Activated T-cell treated with anti-CD3 and anti-CD28 coated beads for 1 hour (primary cell): Measurements from ENCODE around the gene TMEM123.

ENCODE experiments used
- DNase-seq: peaks from one replicate; pipeline ENCODE4 v3.0.0-alpha.2; 2020; ENCODE audit warnings: low read depth

The TMEM123 gene

DNA sequence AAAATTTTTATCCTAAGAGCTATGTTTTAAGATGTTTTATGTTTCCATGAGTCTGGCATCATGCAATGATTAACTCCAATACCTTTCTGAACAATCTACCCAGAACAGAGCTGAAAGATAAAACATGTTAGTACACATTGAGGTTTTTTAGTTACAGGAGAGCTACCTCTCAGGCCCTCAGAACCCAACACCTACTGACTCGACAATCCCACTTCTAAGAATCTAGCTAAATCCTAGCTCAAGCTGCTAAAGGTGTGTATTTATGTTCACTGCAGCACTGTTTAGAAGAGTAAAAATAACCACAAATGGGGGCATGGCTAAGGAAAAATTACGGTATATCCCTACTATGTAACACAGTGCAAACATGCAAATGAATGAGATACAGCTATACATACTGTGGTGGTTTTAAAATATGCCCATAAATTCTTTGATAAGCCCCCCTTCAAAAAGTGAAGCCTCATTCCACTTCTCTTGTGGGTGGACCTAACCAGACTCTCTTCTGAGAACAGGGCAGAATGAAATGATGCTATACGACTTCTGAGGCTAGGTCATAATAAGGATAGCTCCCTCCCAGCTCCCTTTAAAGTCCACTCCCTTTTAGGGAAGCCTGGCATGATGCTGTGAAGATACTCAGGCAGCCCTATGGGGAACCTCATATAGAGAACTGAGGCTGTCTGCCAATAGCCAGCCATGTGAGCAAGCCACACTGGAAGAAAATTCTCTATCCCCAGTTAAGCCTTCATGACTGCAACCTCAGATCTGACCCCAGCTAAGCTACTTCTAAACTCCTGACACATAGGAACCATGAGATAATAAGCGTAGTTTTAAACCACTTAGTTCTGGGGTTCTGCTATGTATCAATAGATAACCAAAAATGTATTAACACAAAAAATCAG, 29.5 kb downstream of the TMEM123 start:
- no peak for DNase-seq

GRCh38 chr11:102421261-102421660, 31.3 kb downstream of the TMEM123 start:
- DNase-seq, result no peak

DNA sequence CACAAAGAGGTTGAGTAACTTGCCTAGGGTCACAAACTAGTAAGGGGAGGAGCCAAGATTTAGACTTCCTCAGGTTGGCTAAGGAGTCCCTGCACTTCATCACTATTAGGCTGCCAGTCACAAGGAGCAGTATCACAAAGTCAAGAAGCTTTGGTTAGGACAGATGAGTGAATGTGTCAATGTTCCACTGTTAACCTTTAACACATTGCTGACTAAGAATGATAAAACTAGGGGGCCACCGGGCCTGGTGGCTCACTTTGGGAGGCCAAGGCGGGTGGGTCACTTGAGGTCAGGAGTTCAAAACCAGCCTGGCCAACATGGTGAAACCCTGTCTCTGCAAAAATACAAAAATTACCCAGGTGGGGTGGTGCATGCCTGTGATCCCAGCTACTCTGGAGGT, 32.0 kb downstream of the TMEM123 start:
- no peak for DNase-seq

DNA sequence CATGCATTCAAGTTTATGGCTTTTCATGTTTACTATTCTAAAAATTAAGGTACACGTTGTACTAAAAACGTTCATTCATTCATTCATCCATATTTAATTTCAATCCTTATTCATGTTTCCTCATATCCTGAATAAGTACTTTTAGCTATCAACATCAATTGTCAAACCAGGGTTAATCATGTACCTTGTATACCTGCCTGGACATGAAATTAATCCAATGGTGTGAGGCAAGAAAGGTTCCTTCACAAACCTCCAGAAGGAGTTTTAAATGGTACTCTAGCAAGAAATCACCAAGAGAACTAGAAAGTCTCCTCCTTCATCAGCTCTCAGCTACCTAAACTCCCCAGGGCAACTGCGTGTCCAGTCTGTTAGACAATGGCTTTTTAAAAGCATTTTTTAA, 33.4 kb downstream of the TMEM123 start:
- DNase-seq, result no peak

- DNase-seq, result no peak
Measured at GRCh38 chr11:102416976-102417375, 35.6 kb downstream of the TMEM123 start.

DNA sequence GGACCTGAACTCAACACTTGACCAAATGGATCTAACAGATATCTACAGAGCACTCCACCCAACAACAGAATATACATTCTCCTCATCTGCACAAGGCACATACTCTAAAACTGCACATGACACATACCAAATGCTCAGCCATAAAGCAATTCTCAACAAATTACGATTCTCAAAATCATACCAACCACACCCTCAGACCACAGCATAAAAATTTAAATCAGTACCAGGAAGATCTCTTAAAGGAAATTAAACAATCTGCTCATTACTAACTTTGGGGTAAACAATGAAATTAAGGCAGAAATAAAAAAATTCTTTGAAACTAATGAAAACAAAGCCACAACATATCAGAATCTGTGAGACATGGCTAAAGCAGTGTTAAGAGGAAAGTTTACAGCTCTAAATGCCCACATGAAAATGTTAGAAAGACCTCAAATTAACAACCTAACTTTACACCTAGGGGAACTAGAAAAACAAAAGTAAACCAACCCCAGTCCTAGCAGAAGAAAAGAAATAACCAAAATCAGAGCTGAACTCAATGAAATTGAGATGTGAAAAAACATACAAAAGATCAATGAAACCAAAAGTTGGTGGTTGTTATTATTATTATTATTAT, 37.2 kb downstream of the TMEM123 start:
- no peak for DNase-seq

- DNase-seq, result no peak
Measured at GRCh38 chr11:102414559-102414958, 38.0 kb downstream of the TMEM123 start.

GRCh38 chr11:102413497-102413896, 39.1 kb downstream of the TMEM123 start:
- DNase-seq, result no peak

GRCh38 chr11:102411142-102411541, 41.4 kb downstream of the TMEM123 start:
- no peak for DNase-seq

GRCh38 chr11:102410382-102410784, 42.2 kb downstream of the TMEM123 start:
- no peak for DNase-seq

DNA sequence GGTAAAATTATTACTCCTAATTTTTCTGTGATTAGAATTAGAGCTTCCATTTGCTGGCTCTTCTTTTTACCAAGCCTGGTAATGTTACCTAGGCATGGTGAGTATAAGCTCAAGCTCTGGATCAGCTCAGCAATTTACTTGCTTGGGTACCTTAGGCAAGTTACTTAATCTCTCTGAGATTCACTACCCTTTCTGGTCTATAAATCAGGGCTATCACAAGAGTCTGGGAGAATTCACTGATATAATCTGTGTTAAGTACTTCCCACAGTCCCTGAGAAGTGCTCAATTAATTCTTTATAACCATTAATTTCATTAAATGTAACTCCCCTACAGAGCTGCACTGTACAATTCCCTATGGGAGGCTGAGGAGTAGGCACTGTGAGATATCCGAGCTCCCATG, 44.2 kb downstream of the TMEM123 start:
- no peak for DNase-seq

DNA sequence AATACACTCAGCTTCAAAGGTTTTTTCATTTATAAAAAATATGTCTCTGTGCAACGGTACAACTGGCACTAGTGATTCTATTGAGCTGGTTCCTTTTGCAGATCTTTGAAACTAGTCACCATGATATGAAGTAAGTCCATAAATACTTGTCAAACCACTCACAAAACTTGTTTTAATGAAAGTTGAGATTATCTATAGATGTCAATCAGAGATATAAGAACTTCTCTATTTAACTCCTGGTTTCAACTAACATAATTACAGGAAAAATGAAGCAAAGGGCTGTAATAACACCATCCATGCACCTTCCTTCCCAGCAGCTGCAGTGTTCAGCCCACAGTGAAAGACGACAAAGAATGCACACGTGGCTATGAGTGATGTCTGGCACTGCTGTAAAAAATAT, 44.7 kb downstream of the TMEM123 start:
- DNase-seq, result no peak

- no peak for DNase-seq
Measured at GRCh38 chr11:102406099-102406498, 46.5 kb downstream of the TMEM123 start.

DNA sequence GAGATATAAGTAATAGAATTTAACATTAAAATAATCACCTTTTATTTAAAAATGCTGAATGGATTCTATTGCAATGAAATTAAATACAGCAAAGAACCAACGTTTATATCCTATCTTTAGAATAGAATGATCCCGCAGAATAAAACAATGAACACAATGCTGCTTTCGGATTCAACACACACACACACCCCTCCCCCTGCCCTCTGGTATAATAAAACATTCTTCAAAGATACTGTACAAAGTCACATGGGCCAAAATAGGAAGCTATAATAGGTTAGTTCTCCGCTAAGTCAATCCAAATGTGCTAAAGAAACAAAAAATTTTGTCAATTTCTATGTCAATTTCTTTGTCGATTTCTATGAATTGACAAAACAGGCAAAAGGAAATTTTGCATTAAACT, 47.1 kb downstream of the TMEM123 start:
- no peak for DNase-seq

- DNase-seq, result no peak
Measured at GRCh38 chr11:102402548-102402947, 50.0 kb downstream of the TMEM123 start.

DNA sequence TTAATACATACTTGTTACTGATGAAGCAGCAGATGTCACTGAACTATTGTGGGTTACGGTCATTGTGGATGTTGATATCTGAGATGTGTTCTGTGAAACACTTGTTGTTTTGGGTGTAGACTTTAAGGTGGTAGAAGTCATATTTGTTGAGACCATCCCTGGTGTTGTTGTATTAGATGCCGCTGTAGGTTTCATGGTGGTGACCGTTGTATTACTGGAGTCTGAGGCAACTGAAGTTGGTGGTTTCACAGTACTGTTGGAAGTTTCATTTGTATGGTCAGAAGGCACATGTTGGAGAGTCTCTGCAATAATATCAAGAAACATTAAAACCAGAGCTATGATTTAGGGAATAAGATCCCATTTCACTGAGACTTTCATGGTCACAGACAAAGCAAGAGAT, 50.7 kb downstream of the TMEM123 start:
- no peak for DNase-seq

GRCh38 chr11:102400603-102401002, 52.0 kb downstream of the TMEM123 start:
- no peak for DNase-seq

GRCh38 chr11:102399189-102399588, 53.4 kb downstream of the TMEM123 start:
- no peak for DNase-seq

GRCh38 chr11:102398297-102398696, 54.3 kb downstream of the TMEM123 start:
- no peak for DNase-seq

DNA sequence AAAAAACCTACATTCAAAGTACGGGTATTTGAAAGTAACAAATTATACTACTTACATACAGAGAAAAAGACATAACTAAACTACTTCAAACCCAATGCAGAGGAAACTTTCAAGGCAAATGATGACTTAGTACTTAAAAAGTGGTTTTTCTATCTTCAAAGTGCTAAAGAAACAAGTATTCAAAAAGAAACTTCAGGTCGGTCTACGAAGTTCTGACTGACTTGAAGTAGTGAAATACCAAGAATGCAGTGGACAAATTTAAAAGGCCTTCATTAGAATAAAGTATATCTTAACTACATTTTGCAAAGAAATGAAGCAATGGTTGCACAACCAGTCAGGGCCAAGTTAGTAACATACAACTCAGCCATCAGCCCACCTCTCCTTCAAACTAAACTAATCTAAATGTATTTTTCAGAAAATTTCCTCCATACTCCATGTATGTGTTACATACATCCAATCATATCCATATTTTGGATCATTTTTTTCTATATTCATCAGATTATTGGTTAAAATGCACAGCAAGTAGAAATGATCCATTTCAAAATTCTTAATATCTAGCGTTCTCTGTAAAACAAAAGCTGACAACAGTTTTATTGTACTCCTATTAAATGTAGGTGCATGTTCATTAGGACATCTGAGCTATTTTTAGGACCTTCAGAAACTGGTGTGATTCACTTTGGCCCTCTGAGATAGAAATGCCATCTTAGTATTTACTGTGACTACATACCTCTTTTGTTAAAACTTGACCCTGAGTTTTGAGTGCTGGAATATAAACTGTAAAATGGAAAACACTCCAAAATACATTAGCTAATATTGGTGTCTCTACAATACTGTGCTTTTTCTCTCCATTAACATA, 55.6 kb downstream of the TMEM123 start:
- no peak for DNase-seq

GRCh38 chr11:102395720-102396393, 56.7 kb downstream of the TMEM123 start:
- no peak for DNase-seq

DNA sequence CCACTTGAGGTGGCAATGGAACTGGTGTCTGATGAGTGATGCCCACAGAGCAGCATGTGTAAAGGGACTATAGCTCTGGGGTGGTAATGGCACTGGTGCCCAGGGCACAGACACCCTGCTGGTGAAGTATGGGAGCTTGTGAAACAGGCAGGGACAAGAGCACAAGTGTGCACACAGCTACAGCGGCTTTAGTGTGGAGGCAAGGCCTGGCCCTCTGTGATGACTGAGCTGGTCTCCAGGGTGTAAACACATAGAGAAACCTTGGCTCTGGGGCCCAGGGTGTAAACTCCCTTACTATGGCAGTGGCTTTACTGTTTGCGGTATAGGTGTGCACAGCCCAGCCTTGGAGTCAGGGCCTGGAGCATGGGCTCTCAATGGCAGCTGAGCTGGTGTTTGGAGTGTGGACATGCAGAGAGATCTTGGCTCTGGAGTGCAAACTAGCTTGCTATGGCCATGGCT, 59.3 kb downstream of the TMEM123 start:
- no peak for DNase-seq
